NCI-H146 (cell line): ENCODE data around the gene RAPGEF6.
A peak's percentile ranks its signal among the peaks of the same experiment; 100 is the strongest.
"Not testable (repeated sequence)": the region's sequence is repeated elsewhere in the genome, so short reads cannot be mapped to it uniquely, and the experiment has no call there.

Experiments
- DNase-seq: peaks from one replicate; lab custom pipeline; 2025; lab: John Stamatoyannopoulos, UW

RAPGEF6 gene

GRCh38 chr5:131634996-131635683, at the start of gene RAPGEF6:
RAPGEF6 (minus strand) TSS chr5:131635229; CDS start chr5:131635030, 199 bp downstream.
- peak; percentile 98 for DNase-seq

GRCh38 chr5:131684595-131684994, 49.6 kb upstream of the RAPGEF6 start:
- DNase-seq = no peak

- DNase-seq = no peak
Measured at GRCh38 chr5:131684051-131684450, 49.0 kb upstream of the RAPGEF6 start.

GRCh38 chr5:131682826-131683225, 47.8 kb upstream of the RAPGEF6 start:
- DNase-seq = no peak

GRCh38 chr5:131682175-131682574, 47.1 kb upstream of the RAPGEF6 start:
- no peak for DNase-seq

GRCh38 chr5:131679911-131680310, 44.9 kb upstream of the RAPGEF6 start:
- DNase-seq = no peak

GRCh38 chr5:131678273-131678672, 43.2 kb upstream of the RAPGEF6 start:
- DNase-seq = not testable (repeated sequence)

GRCh38 chr5:131677115-131677514, 42.1 kb upstream of the RAPGEF6 start:
- DNase-seq = no peak

GRCh38 chr5:131672776-131673175, 37.7 kb upstream of the RAPGEF6 start:
- no peak for DNase-seq

GRCh38 chr5:131671994-131672655, 37.1 kb upstream of the RAPGEF6 start:
- peak; percentile 3 for DNase-seq

GRCh38 chr5:131671409-131671808, 36.4 kb upstream of the RAPGEF6 start:
- no peak for DNase-seq

GRCh38 chr5:131664929-131665328, 29.9 kb upstream of the RAPGEF6 start:
- DNase-seq = no peak

GRCh38 chr5:131661933-131662332, 26.9 kb upstream of the RAPGEF6 start:
- DNase-seq = no peak

GRCh38 chr5:131659841-131660240, 24.8 kb upstream of the RAPGEF6 start:
- DNase-seq = no peak

GRCh38 chr5:131659290-131659689, 24.3 kb upstream of the RAPGEF6 start:
- no peak for DNase-seq

GRCh38 chr5:131654776-131655175, 19.7 kb upstream of the RAPGEF6 start:
- no peak for DNase-seq

- DNase-seq = no peak
Measured at GRCh38 chr5:131654309-131654708, 19.3 kb upstream of the RAPGEF6 start.

- DNase-seq = no peak
Measured at GRCh38 chr5:131649161-131649560, 14.1 kb upstream of the RAPGEF6 start.

GRCh38 chr5:131647048-131647769, 12.2 kb upstream of the RAPGEF6 start:
- no peak for DNase-seq

GRCh38 chr5:131644822-131645221, 9.8 kb upstream of the RAPGEF6 start:
- no peak for DNase-seq

GRCh38 chr5:131644370-131644769, 9.3 kb upstream of the RAPGEF6 start:
- no peak for DNase-seq

- no peak for DNase-seq
Measured at GRCh38 chr5:131641494-131641893, 6.5 kb upstream of the RAPGEF6 start.
